GM19043 (cell line): Measurements from ENCODE around the gene HS3ST3A1.

Experiments
- ATAC-seq: cut with Tn5 transposase; IDR thresholded peaks from one replicate; pipeline ENCODE4 v1.9.1; 2021; ENCODE audit warnings: low read depth; ENCODE audit not compliant: unreplicated experiment

Gene HS3ST3A1

GRCh38 chr17:13541032-13541480 lies 60.7 kb downstream of the HS3ST3A1 start:
- no peak for ATAC-seq

- no peak for ATAC-seq
Observed at GRCh38 chr17:13540546-13540945, 61.2 kb downstream of the HS3ST3A1 start.

DNA sequence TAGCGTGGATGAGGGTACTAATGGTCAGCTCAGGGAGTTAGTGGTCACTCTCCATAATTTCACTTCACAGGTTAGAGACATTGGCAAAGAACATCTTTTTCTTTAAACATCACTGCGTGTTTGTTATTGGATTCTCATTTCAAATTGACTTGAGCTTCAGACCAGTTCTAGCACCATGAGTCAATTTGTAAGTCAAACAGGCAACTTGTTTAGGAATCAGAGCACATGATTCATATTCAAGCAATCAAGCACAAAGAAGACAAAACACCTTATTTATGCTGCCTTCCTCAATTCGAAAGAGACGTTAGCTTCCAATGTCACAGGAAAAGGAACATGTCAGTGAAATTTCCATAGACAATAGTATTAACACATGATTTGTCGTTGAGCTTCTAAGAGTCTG lies 62.3 kb downstream of the HS3ST3A1 start:
- no peak for ATAC-seq

GRCh38 chr17:13538841-13539411 lies 62.8 kb downstream of the HS3ST3A1 start:
- no peak for ATAC-seq

- no peak for ATAC-seq
Observed at GRCh38 chr17:13537871-13538643, 63.7 kb downstream of the HS3ST3A1 start.

DNA sequence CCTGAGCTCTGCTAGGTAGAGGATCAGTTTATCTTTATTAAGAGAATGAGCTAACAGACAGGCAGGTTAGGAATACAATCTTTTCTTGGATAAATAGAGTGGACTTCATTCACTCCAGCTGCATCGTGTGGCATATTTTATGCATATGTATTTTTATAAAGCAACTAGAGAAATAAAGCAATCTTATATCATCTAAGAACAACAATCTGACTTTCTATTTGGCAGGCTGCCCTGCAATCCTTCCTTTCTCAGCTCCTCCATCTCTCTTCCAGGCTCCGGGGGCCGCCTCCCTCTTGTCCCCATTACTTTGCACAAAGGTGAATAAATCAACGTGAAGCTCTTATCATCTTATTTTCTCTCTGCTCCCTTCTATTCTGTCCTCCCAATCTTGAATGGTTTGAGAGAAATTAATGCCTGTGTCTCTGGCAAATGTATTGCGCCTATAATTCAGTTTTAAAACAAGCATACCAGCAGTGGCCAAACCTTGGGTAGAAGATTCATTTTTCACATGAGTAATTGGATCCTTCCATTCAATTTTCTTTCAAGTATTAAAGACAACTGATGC lies 64.5 kb downstream of the HS3ST3A1 start:
- ATAC-seq: no peak

DNA sequence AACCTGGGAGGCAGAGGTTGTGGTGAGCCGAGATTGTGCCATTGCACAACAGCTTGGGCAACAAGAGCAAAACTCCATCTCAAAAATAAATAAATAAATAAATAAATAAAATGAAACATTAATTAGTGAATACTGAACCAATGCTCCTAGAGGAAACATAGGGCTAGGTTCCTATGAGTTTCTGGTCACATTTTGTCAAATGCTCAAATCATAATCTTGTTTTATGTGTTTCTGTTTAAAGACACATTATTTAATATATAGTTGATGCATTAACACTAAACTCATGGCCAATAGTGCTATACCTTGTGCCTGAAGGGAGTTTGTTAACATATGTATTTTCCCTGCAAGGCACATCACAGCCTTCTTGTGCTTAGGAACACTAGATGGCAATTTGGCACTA lies 66.8 kb downstream of the HS3ST3A1 start:
- no peak for ATAC-seq

DNA sequence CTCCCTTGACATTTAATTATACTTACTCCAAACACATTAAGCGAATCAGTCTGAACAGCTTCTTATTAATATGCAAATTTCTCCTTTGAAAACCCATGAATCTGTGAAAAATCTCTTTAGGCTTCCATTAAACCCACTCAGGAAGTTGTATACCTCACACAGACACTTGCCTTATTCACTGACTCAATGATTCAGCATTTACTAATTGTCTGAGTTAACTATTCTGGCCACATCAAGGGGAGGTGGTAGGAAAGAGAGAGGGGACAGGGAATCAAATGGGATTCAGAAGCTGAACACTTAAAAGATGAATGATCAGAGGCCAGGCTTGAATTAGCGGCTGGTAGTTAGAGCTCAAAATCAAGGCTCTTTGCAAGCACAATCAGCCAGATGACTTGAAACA lies 70.0 kb downstream of the HS3ST3A1 start:
- no peak for ATAC-seq

- ATAC-seq: no peak
Observed at GRCh38 chr17:13525876-13526275, 75.9 kb downstream of the HS3ST3A1 start.

GRCh38 chr17:13523164-13523563 lies 78.6 kb downstream of the HS3ST3A1 start:
- ATAC-seq: no peak

GRCh38 chr17:13522749-13523148 lies 79.0 kb downstream of the HS3ST3A1 start:
- no peak for ATAC-seq

DNA sequence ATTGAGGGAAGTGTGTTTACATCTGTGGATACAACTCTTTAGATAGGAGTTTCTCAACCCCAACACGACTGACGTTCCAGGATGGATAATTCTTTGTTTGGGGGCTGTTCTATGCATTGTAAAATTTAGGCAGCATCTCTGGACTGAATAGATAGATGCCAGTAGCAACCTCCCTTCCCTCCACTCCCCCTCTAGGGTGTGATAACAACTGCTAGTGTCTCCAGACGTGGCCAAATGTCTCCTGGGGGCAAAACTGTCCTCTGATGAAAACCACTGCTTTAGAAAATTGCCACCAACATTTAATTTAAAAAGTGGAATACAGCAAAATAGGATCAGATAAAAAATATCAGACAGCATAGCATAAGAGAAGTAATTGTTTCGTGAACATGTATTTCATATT lies 79.9 kb downstream of the HS3ST3A1 start:
- no peak for ATAC-seq

DNA sequence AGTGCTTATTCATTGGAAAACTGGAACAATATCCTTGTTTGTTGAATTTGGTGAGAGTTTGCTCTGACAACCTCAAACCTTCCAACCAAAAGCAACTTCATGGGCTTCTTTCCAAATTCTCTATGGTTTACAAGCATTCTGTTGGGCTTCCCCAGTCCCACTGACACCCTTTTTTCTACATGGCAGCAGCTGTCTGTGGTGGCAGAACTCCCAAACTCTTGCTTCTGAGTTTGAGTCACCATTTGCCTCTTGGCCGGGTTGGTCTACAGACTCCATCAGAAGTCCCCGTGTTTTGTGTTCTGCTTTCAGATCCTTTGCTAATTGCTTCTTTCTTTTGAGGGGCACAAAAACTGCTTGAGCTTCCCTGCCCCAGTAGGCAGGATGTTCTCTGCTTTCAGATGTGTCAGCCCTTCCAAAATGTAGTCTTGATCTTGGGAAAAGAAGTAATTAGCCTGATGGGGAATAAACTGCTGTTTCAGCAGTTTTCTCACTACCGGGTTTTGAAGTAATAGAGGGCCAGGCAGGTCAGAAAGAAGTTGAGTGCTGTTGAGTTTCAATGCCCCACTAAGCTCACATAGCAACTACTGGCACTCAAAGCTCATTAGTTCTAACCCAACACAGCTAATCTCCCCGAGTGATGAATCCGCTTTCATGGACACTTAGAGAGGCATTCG lies 80.7 kb downstream of the HS3ST3A1 start:
- ATAC-seq: no peak

DNA sequence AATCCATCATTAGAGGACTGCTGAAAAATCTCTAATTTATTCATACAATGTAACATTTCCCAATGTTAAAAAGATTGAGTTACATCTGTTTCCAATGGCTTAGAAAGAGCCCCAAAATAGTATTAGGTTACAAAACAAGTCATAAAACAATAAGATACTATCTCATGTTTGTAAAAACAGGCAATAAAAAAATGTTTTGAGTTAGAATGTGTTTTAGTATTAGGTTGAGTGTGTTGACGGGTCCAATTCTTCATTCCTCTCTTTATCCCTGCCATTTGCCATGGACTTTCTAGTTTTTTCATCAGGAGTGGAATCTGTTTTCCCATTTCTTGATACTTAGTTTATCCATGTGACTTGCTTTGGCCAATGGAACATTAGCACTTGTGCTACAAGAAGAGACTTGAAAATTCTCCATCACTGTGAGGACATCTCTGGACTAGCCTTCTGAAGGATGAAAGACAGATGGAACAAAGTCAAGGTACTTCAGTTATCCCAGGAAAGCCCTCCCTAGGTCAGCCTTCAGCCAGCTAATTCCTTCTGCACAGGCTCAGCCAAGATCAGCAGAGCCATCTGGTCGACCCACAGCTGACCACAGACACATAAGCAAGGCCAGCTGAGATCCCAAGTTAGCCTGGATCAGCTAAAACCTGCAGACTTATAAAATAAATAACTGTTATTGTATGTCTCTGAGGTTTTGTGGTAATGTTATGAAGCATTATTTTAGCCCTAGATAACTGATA lies 83.3 kb downstream of the HS3ST3A1 start:
- ATAC-seq: no peak

DNA sequence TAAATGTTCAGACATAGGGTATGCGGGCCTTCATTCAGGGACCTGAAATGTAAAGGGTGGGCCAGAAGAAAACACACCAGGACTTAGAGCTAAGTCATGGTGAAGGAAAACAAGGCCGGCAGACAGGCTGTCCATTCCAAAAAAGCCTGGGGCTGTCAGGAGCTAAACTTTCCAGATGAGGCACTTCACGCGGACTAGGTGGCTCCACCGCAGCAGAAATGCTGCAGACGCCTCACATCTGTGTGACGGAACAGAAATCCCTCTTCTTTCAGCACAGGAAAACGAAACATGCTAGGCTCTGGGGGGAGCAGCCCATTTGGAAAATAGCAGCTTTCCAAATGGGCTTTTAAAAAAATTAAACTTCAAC lies 88.7 kb downstream of the HS3ST3A1 start:
- no peak for ATAC-seq

DNA sequence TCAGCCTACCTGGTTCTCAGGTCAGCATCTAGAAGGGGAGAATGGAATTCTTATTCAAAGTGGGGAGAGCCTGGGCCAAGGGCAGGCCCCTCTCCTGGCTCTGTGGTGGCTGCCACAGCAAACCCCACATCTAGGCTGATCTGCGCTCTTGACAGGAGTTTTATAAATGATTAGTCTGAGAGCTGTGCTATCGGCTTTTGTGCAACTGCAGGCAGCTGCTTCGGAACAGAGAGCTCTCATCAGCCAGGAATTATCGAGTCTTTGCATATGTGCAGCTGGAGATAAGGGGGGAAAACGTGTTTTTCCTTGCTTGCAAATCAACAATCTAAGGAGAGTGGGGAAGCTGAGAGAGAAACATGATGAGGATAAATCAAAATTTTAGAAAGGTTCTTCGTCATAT lies 91.7 kb downstream of the HS3ST3A1 start:
- ATAC-seq: no peak

DNA sequence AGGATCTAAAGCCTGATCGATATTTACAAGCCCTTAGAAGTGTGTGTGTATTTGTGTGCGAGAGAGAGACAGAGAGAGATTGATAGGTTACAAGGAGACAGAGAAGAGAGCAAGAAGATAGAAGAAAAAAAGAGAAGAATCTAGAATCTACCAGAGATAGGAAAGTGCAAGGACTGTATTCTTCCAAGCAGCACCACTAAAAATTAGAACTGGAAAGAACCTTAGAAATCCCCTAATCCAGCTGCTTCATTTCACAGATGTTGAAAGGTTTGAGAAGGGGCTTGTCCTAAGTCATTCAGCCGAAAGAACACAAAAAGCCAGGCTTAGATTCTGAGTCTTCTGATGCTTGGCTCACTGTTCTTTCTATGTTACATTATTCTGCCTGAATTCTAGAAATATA lies 92.2 kb downstream of the HS3ST3A1 start:
- no peak for ATAC-seq

DNA sequence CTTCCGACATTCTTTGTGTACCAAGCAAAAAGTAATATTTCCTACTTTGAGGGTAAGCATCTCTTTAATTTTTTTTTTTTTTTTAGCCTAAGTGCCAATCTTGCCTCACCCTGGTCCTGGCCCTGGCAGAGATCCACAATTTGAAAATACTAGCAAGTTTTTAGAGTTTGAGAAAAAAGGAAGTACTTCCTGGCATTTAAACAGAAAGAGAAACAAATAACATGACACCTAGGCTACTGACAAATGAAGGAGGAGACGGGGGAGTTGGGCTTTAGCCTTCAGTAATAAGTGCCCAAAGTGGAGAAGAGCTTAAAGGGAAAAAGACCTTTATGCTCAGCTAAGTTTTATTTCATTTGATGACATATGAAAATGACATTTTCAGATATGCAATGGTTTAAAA lies 92.8 kb downstream of the HS3ST3A1 start:
- no peak for ATAC-seq

GRCh38 chr17:13503526-13503925 lies 98.2 kb downstream of the HS3ST3A1 start:
- ATAC-seq: no peak

DNA sequence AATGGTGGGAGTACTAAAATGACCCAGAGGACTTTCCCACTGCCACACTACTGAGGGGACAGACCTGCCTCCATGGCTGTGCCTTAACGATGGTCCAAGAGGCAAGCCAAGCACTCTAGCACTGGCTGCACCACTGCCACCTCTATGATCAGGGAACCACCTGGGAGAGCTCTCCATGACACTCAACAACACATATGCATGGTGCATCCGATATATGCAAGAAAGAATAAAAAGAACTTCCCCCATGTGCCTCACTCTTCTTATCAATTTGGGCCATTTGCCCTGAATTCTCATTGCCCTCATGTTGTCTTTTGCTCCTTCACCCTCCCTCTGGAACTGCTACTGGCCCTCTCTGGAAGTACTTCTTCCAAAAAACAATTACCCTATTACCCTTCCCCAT lies 99.5 kb downstream of the HS3ST3A1 start:
- ATAC-seq: no peak

DNA sequence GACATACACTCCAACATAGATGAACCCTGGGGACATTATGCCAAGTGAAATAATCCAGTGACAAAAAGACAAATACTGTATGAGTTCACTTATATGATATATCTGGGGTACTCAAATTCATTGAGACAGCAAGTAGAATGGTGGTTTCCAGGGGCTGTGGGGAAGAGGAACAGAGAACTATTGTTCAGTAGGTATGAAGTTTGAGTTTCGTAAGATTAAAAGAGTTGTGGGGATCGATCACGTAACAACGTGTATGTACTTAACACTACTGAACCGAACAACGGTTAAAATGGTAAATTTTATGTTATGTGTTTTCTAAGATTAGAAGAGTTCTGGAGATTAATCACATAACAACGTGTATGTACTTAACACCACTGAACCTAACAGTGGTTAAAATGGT lies 100.8 kb downstream of the HS3ST3A1 start:
- no peak for ATAC-seq
